GM18507 (cell line): Measurements from ENCODE around the gene GLRX5.
A peak's percentile ranks its signal among the peaks of the same experiment; 100 is the strongest.

ENCODE experiments used
- DNase-seq: peaks from one replicate; pipeline ENCODE4 v3.0.0; 2011; ENCODE audit warnings: low read depth; ENCODE audit not compliant: insufficient read length; ENCODE audit errors: extremely low spot score
- FAIRE-seq: peaks from 2 replicates; lab custom pipeline; 2011; peaks lifted over from hg19 to GRCh38; lab: Jason Lieb, UNC

GLRX5 gene

DNA sequence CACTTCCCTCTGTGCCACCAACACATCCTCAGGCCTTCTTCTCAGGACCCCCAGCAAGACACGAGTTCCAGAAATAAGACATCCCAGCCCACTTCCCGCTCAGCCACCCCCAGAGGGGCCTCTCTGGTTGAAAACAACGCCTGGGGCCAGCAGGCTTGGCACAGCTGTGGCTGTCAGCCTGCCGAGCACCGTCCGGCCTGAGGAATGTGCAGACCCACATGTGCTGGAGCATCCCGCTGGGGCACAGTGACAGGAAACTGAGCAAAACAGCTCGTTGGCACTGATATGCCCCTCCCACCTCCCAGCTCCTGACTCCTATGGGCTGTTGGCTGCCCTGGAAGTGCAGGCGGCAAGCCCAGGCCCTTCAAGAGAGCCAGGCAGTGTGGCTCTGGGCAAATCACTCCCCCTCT, 19.8 kb upstream of the GLRX5 start:
- peak; percentile 39 for FAIRE-seq
- no peak for DNase-seq

- DNase-seq, result peak; percentile 80
- FAIRE-seq, result peak; percentile 93
Observed at GRCh38 chr14:95515596-95516552, 19.0 kb upstream of the GLRX5 start.

GRCh38 chr14:95516554-95517181, 18.2 kb upstream of the GLRX5 start, which contains the start of gene SYNE3:
TSS of gene SYNE3 (minus strand) at chr14:95516650. CDS start at chr14:95475821, 40,829 bp downstream.
- no peak for FAIRE-seq
- DNase-seq, result no peak

- FAIRE-seq (peak; percentile 71), DNase-seq (no peak)
Observed at GRCh38 chr14:95518045-95518751, 16.7 kb upstream of the GLRX5 start.

DNA sequence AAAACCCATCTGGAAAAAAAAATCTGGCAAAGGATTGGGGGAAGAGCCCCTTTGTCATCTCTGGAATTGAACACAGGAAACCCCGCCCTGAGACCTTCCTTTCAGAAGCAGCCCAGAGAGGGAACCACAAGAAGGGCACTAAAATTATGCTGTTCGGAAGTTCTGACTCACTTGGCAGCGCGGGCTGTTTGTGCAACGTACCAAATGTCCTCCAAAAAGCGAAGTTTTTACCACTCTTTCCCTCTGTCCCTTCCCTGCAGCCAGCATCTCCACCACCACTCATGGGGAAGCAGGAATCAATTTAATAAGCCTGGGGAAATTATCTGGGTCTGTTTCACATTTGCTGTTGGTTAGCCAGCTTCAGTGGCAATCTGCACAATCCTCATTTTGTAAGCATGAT, 15.2 kb upstream of the GLRX5 start:
- FAIRE-seq, result peak; percentile 84
- DNase-seq, result no peak

DNA sequence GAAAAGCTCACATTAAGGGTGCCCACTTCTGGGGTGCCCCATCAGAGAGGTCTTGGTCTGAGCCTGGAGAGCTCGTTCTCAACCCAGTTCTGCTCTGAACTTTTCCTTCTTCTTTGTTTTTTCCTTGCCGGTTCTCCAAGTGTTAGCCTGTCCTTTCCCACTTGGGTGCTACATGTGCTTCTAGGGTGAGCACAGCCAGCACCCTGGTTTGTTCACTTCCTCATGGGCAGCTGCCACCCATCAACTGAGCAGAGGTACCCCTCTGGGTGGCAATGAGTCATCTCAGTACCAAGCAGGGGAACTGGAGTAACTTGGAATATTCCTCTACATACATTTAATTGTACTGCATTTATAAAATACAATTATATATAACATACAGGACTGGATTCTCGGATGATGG, 14.5 kb upstream of the GLRX5 start:
- FAIRE-seq, result no peak

GRCh38 chr14:95521001-95521400, 13.8 kb upstream of the GLRX5 start:
- no peak for DNase-seq
- no peak for FAIRE-seq

More for the DNA sequence above, 14.5 kb upstream of the GLRX5 start:
- no peak for DNase-seq

- no peak for DNase-seq
- FAIRE-seq, result no peak
Observed at GRCh38 chr14:95522116-95522515, 12.7 kb upstream of the GLRX5 start.

GRCh38 chr14:95522556-95522955, 12.3 kb upstream of the GLRX5 start:
- no peak for DNase-seq

DNA sequence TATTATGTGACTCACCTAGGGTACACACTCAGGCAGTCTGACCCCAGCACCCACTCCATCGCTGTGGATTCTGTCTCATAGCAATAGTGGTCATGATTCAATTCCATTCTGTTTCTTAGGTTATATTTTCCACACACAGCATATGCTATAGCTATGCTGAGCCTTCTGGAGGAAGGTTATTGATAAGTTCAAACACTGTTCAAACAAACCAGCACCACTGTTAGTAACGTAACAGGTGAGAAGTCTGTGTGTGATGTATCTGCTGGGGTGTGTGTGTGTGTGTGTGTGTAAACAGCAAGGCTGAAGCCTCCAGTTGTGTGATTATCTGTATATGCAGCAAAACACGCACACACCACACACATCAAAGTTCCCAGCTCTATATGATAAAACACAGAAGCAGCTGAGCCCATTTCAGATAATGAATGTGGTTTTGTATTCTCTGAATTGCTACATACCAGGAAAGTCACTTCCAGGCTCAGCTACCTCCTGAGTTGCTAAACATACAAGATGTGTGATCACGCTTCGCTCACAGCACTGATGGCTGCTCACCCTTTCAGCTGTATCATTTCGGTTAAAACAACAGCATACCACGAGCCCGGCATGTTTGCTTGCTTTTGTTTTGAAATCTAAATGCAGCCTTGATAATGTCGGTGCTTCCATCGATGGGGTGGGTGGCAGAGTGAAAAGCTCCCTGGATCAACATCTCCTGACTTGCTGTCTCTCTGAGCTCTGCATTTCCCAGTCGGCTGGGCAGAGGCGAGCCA, 11.6 kb upstream of the GLRX5 start:
- FAIRE-seq (no peak), DNase-seq (no peak)

More at GRCh38 chr14:95522556-95522955, 12.3 kb upstream of the GLRX5 start:
- no peak for FAIRE-seq

- FAIRE-seq, result no peak
- DNase-seq, result no peak
Observed at GRCh38 chr14:95523815-95524448, 10.9 kb upstream of the GLRX5 start.

DNA sequence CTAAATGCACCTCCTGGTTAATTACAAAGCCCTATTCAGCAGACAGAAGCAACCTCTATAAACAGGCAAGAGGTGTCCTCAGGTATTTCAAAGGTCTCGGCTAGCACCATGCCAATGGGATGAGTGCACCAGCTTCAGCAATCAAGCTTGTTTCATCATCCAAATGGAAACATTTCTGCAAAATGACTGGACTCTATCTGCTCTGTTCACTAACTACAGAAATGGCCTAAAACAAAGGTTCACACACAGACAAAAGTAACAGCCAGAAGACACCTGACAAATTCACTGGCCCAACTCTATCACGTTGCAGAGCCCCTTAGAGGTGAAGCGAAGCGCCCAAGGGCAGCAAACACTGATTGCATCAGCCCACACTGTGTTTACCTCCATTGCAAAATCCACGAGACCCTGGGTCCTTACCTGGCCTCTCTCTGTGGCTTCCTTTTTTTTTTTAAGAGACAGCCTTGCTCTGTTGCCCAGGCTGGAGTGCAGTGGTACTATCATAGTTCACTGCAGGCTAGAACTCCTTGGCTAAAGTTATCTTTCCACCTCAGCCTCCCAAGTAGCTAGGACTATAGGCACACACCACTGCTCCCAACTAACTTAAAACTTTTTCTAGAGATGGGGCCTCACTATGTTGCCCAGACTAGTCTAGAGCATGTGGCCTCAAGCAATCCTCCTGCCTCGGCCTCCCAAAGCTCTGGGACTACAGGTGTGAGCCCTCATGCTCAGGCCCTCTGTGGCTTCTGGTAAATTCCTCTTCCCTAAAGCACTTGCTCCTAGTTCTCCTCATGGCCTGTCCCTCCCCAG, 9.9 kb upstream of the GLRX5 start:
- no peak for FAIRE-seq

DNA sequence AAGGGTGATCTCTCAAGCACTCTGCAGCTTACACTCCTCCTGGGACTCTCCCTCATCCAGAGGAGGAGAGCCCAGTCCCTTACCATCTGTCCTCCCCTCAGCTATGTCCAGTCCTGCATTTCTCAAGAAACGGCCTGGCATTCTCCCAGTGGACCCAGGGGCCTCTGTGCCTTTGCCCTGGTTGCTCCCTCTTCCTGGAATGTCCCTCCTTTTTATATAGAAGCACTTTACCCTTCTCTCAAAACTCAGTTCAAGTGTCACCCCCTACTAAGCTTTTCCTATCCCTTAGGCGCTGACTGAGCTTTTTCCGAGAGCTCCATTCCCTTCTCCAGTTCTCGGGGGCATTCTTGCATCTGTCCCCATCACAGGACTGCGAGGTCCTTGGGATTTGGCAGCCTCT, 8.9 kb upstream of the GLRX5 start:
- FAIRE-seq, result no peak
- no peak for DNase-seq

More for the DNA sequence above, 9.9 kb upstream of the GLRX5 start:
- DNase-seq, result no peak

DNA sequence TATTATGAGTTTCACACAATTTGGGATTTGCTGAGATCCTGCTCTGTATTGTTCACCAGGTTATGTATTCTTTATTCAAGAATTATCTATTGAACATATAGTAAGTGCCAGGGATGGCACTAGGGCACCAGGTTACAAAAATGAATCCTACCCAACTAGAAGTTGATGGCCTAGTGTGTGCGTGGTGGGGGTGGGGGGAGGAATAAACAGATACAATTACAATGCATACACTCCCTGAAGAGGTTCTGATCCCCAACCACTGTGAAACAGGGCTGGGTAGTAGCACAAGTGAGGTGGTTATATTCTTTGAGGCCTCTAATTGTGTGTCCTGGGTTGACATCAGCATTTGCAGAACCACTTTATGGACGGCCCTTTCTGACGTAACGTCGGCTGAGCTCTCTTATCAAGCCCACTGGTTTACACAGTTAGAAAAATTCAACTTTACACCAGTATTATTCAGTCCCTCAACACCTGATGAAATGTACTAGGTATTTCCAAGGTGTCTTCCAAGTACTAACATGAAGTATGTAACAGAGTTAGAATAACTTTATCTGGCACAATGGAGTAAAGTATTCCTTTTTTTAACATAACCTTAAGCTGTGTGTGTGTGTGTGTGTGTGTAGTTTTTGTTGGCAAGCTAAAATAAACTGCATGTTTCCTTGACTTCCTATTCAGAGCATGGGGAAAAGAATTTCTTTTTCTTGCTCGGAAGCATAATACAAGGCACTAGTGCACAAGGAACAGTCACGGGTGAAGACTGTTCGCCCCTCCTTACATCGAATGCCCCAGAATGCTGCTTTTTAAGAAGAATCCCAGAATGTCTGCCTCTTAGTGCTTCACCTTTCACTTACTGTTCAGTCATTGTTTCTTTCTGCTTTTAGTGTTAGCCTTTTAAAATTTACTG, 8.1 kb upstream of the GLRX5 start:
- FAIRE-seq (no peak), DNase-seq (no peak)

GRCh38 chr14:95527387-95528002, 7.4 kb upstream of the GLRX5 start:
- FAIRE-seq, result no peak
- DNase-seq, result no peak

- DNase-seq (no peak), FAIRE-seq (no peak)
Observed at GRCh38 chr14:95529216-95529615, 5.6 kb upstream of the GLRX5 start.
